GM21619 (cell line): ENCODE data around the gene NT5DC3.

ENCODE experiments used
- ATAC-seq: cut with Tn5 transposase; IDR thresholded peaks from one replicate; pipeline ENCODE4 v1.9.1; 2021; ENCODE audit not compliant: unreplicated experiment

The NT5DC3 gene

GRCh38 chr12:103833095-103833775, 7.8 kb downstream of the NT5DC3 start:
- ATAC-seq: no peak

GRCh38 chr12:103832048-103832997, 8.7 kb downstream of the NT5DC3 start:
- ATAC-seq: no peak

GRCh38 chr12:103830730-103831320, 10.2 kb downstream of the NT5DC3 start:
- no peak for ATAC-seq

GRCh38 chr12:103830025-103830725, 10.9 kb downstream of the NT5DC3 start:
- no peak for ATAC-seq

- no peak for ATAC-seq
Observed at GRCh38 chr12:103829092-103829491, 11.9 kb downstream of the NT5DC3 start.

- ATAC-seq: no peak
Observed at GRCh38 chr12:103827911-103828391, 13.1 kb downstream of the NT5DC3 start.

- ATAC-seq: no peak
Observed at GRCh38 chr12:103824845-103825244, 16.2 kb downstream of the NT5DC3 start.

GRCh38 chr12:103824290-103824689, 16.7 kb downstream of the NT5DC3 start:
- no peak for ATAC-seq

GRCh38 chr12:103823871-103824270, 17.2 kb downstream of the NT5DC3 start:
- ATAC-seq: no peak

GRCh38 chr12:103821773-103822172, 19.3 kb downstream of the NT5DC3 start:
- ATAC-seq: no peak

- no peak for ATAC-seq
Observed at GRCh38 chr12:103820881-103821489, 20.0 kb downstream of the NT5DC3 start.

GRCh38 chr12:103820361-103820760, 20.7 kb downstream of the NT5DC3 start:
- ATAC-seq: no peak

- ATAC-seq: no peak
Observed at GRCh38 chr12:103819892-103820291, 21.1 kb downstream of the NT5DC3 start.

GRCh38 chr12:103819312-103819711, 21.7 kb downstream of the NT5DC3 start:
- ATAC-seq: no peak

GRCh38 chr12:103817791-103818190, 23.2 kb downstream of the NT5DC3 start:
- ATAC-seq: no peak

GRCh38 chr12:103816663-103817062, 24.4 kb downstream of the NT5DC3 start:
- ATAC-seq: no peak

GRCh38 chr12:103814436-103814835, 26.6 kb downstream of the NT5DC3 start:
- no peak for ATAC-seq

GRCh38 chr12:103813949-103814348, 27.1 kb downstream of the NT5DC3 start:
- no peak for ATAC-seq

GRCh38 chr12:103813426-103813825, 27.6 kb downstream of the NT5DC3 start:
- no peak for ATAC-seq

GRCh38 chr12:103812789-103813188, 28.2 kb downstream of the NT5DC3 start:
- no peak for ATAC-seq

GRCh38 chr12:103811791-103812190, 29.2 kb downstream of the NT5DC3 start:
- no peak for ATAC-seq
